Loucy (cell line): ENCODE data around the gene ZNF286A.

Experiments used
- H2AFZ ChIP-seq: fragments of 200-600 bp; sonication (generic); 2 replicates; pipeline ENCODE4 v1.6.0; 2016; ENCODE audit warnings: antibody characterized with exemption, mild to moderate bottlenecking, low read length, moderate library complexity
- H3F3A ChIP-seq: fragments of 200-600 bp; 2 replicates; pipeline ENCODE4 v1.6.0; 2016; ENCODE audit warnings: antibody characterized with exemption, low read depth, mild to moderate bottlenecking
- H3K27me3 ChIP-seq: fragments of 200-600 bp; sonication (generic); 2 replicates; pipeline ENCODE4 v1.6.1; 2014; ENCODE audit warnings: low read length, mild to moderate bottlenecking; ENCODE audit not compliant: insufficient read depth, poor library complexity, severe bottlenecking
- H3K36me3 ChIP-seq: fragments of 200-600 bp; sonication (generic); 2 replicates; pipeline ENCODE4 v1.6.1; 2016; ENCODE audit warnings: low read length; ENCODE audit not compliant: insufficient read depth
- H3K4me1 ChIP-seq: fragments of 200-600 bp; sonication (generic); 2 replicates; pipeline ENCODE4 v1.5.1; 2014; ENCODE audit warnings: low read length, mild to moderate bottlenecking; ENCODE audit not compliant: insufficient read depth, poor library complexity, severe bottlenecking
- H3K4me2 ChIP-seq: fragments of 200-600 bp; sonication (generic); 2 replicates; pipeline ENCODE4 v1.6.0; 2014; ENCODE audit warnings: antibody characterized with exemption, low read length, low read depth, mild to moderate bottlenecking; ENCODE audit not compliant: poor library complexity, severe bottlenecking
- H3K4me3 ChIP-seq: fragments of 200-600 bp; sonication (generic); 2 replicates; pipeline ENCODE4 v1.5.1; 2014; ENCODE audit warnings: low read length, mild to moderate bottlenecking, mixed read lengths; ENCODE audit not compliant: poor library complexity, severe bottlenecking
- H3K79me2 ChIP-seq: fragments of 200-600 bp; sonication (generic); 2 replicates; pipeline ENCODE4 v1.6.1; 2014; ENCODE audit warnings: low read length; ENCODE audit not compliant: insufficient read depth
- H3K9ac ChIP-seq: fragments of 200-600 bp; sonication (generic); 2 replicates; pipeline ENCODE4 v1.6.0; 2014; ENCODE audit warnings: mild to moderate bottlenecking, low read depth, low read length, moderate library complexity; ENCODE audit not compliant: poor library complexity, severe bottlenecking
- H3K9me2 ChIP-seq: fragments of 200-600 bp; sonication (generic); replicated peaks from 2 replicates; pipeline ENCODE4 v1.6.1; 2016; ENCODE audit warnings: low read depth, low read length, mixed read lengths
- H3K9me3 ChIP-seq: fragments of 200-600 bp; sonication (generic); 2 replicates; pipeline ENCODE4 v1.6.1; 2014; ENCODE audit warnings: mild to moderate bottlenecking, antibody characterized with exemption, low read length, low read depth; ENCODE audit not compliant: insufficient read depth
- H4K20me1 ChIP-seq: fragments of 200-600 bp; sonication (generic); 2 replicates; pipeline ENCODE4 v1.6.0; 2014; ENCODE audit warnings: antibody characterized with exemption, low read length, mild to moderate bottlenecking; ENCODE audit not compliant: insufficient read depth, poor library complexity, severe bottlenecking
- CTCF ChIP-seq: fragments of 200-600 bp; sonication (generic); conservative IDR thresholded peaks from 2 replicates; pipeline ENCODE4 v1.5.1; 2014; ENCODE audit warnings: mild to moderate bottlenecking, antibody characterized with exemption, low read length
- EZH2phosphoT487 ChIP-seq: fragments of 200-600 bp; IDR thresholded peaks from 2 replicates; pipeline ENCODE4 v1.6.1; 2018; ENCODE audit warnings: antibody characterized with exemption, mild to moderate bottlenecking, moderate library complexity, borderline replicate concordance

The ZNF286A gene

GRCh38 chr17:15659663-15660062, 39.9 kb upstream of the ZNF286A start:
- Histone ChIP-seq H3F3A (no peaks in the 10 kb centered on the region), H3K36me3 (no peaks in the 10 kb centered on the region), H4K20me1 (no peaks in the 10 kb centered on the region), H3K79me2 (no peaks in the 10 kb centered on the region), H2AFZ (no peak overlapping the region), H3K4me3 (no peak overlapping the region), H3K9me2 (no peaks in the 10 kb centered on the region), H3K9me3 (no peaks in the 10 kb centered on the region), H3K4me1 (no peaks in the 10 kb centered on the region), H3K4me2 (no peak overlapping the region), H3K27me3 (no peaks in the 10 kb centered on the region), H3K9ac (no peak overlapping the region)
- TF ChIP-seq CTCF (no peak), EZH2phosphoT487 (no peak)

GRCh38 chr17:15660077-15660476, 39.5 kb upstream of the ZNF286A start:
- H3K36me3 ChIP-seq = no peaks in the 10 kb centered on the region

GRCh38 chr17:15662681-15663080, 36.9 kb upstream of the ZNF286A start:
- TF ChIP-seq EZH2phosphoT487 (no peak), CTCF (no peak)
- H3K4me3 ChIP-seq = no peak overlapping the region
- no peaks in the 10 kb centered on the region for H3K9me2 ChIP-seq
- H3K79me2 ChIP-seq = no peaks in the 10 kb centered on the region
- no peak overlapping the region for H2AFZ ChIP-seq
- H3K9ac ChIP-seq = no peak overlapping the region
- no peaks in the 10 kb centered on the region for H3K27me3 ChIP-seq
- H3K36me3 ChIP-seq = no peaks in the 10 kb centered on the region
- no peak overlapping the region for H3K4me2 ChIP-seq
- no peaks in the 10 kb centered on the region for H3F3A ChIP-seq
- no peaks in the 10 kb centered on the region for H4K20me1 ChIP-seq
- H3K9me3 ChIP-seq = no peaks in the 10 kb centered on the region
- no peaks in the 10 kb centered on the region for H3K4me1 ChIP-seq

More at GRCh38 chr17:15660077-15660476, 39.5 kb upstream of the ZNF286A start:
- Histone ChIP-seq H3K9me2 (no peaks in the 10 kb centered on the region), H2AFZ (no peak overlapping the region), H4K20me1 (no peaks in the 10 kb centered on the region), H3K9me3 (no peaks in the 10 kb centered on the region), H3F3A (no peaks in the 10 kb centered on the region), H3K4me1 (no peaks in the 10 kb centered on the region), H3K27me3 (no peaks in the 10 kb centered on the region), H3K9ac (no peak overlapping the region), H3K4me2 (no peak overlapping the region), H3K4me3 (no peak overlapping the region), H3K79me2 (no peaks in the 10 kb centered on the region)
- TF ChIP-seq CTCF (no peak), EZH2phosphoT487 (no peak)
